Neural cell (in vitro differentiated cells): Measurements from ENCODE around the gene ZXDA. TPM values are rescaled to one million over a fixed set of nuclear protein-coding genes. Genes with fewer than 3 reads are reported as not detected.

Source experiments
- H2AFZ ChIP-seq: fragments of 200-600, 300-800 bp; sonication (generic), shearing (Covaris generic); 2 replicates; pipeline ENCODE4 v1.6.0; 2014; ENCODE audit warnings: low read depth, mild to moderate bottlenecking, antibody characterized with exemption, low read length, moderate library complexity
- H3F3A ChIP-seq: fragments of 200-600 bp; shearing (Covaris generic); 2 replicates; pipeline ENCODE4 v1.6.1; 2016; ENCODE audit warnings: mild to moderate bottlenecking, moderate library complexity, mixed read lengths, antibody characterized with exemption, low read length; ENCODE audit not compliant: insufficient read depth, poor library complexity, severe bottlenecking
- H3K27ac ChIP-seq: fragments of 200-600, 300-800 bp; sonication (generic), shearing (Covaris generic); 2 replicates; pipeline ENCODE4 v1.5.1; 2014; ENCODE audit warnings: mild to moderate bottlenecking, low read length, moderate library complexity
- H3K27me3 ChIP-seq: fragments of 300-800, 200-600 bp; sonication (generic), shearing (Covaris generic); 2 replicates; pipeline ENCODE4 v1.6.0; 2014; ENCODE audit warnings: mild to moderate bottlenecking, low read depth, low read length, moderate library complexity; ENCODE audit not compliant: insufficient read depth
- H3K36me3 ChIP-seq: fragments of 300-800, 200-600 bp; sonication (generic), shearing (Covaris generic); 2 replicates; pipeline ENCODE4 v1.5.1; 2014; ENCODE audit warnings: mild to moderate bottlenecking, antibody characterized with exemption, low read length, moderate library complexity; ENCODE audit not compliant: insufficient read depth
- H3K4me2 ChIP-seq: fragments of 300-800, 200-600 bp; sonication (generic), shearing (Covaris generic); 2 replicates; pipeline ENCODE4 v1.6.0; 2014; ENCODE audit warnings: mild to moderate bottlenecking, low read length
- H3K4me3 ChIP-seq: fragments of 300-800, 200-600 bp; sonication (generic), shearing (Covaris generic); 2 replicates; pipeline ENCODE4 v1.5.1; 2014; ENCODE audit warnings: mild to moderate bottlenecking, low read length, moderate library complexity
- H3K79me2 ChIP-seq: fragments of 200-600 bp; shearing (Covaris generic); replicated peaks from 2 replicates; pipeline ENCODE4 v1.6.0; 2014; ENCODE audit warnings: mild to moderate bottlenecking, low read length, moderate library complexity; ENCODE audit not compliant: insufficient read depth
- H3K9ac ChIP-seq: fragments of 300-800, 200-600 bp; sonication (generic), shearing (Covaris generic); 2 replicates; pipeline ENCODE4 v1.6.1; 2016; ENCODE audit warnings: mild to moderate bottlenecking, low read length, mixed read lengths
- H3K9me2 ChIP-seq: fragments of 200-600 bp; shearing (Covaris generic); 2 replicates; pipeline ENCODE4 v1.6.1; 2016; ENCODE audit warnings: mild to moderate bottlenecking, low read length, mixed read lengths; ENCODE audit not compliant: insufficient read depth
- H3K9me3 ChIP-seq: fragments of 200-600, 300-800 bp; sonication (generic), shearing (Covaris generic); 2 replicates; pipeline ENCODE4 v1.6.1; 2016; ENCODE audit warnings: mild to moderate bottlenecking, mixed run types, low read length, moderate library complexity, mixed read lengths
- H4K20me1 ChIP-seq: fragments of 200-600 bp; shearing (Covaris generic); 2 replicates; pipeline ENCODE4 v1.6.1; 2016; ENCODE audit warnings: mild to moderate bottlenecking, mixed run types; ENCODE audit not compliant: insufficient read depth
- EP300 ChIP-seq: fragments of 450-650 bp; conservative IDR thresholded peaks from 2 replicates; pipeline ENCODE4 v1.6.1; 2014; ENCODE audit warnings: antibody characterized with exemption, mild to moderate bottlenecking, moderate library complexity; ENCODE audit not compliant: poor library complexity, severe bottlenecking
- EZH2 ChIP-seq: fragments of 200-600, 300-800 bp; shearing (Covaris generic), sonication (generic); IDR thresholded peaks from 2 replicates; pipeline ENCODE4 v1.6.1; 2014; ENCODE audit warnings: antibody characterized with exemption, low read length, borderline replicate concordance, mild to moderate bottlenecking; ENCODE audit not compliant: insufficient read depth, poor library complexity, severe bottlenecking
- MXI1 ChIP-seq: fragments of 450-650 bp; conservative IDR thresholded peaks from 2 replicates; pipeline ENCODE4 v1.6.1; 2014; ENCODE audit warnings: antibody characterized with exemption, mild to moderate bottlenecking; ENCODE audit not compliant: poor library complexity, severe bottlenecking
- POLR2AphosphoS5 ChIP-seq: IDR thresholded peaks from 2 replicates; pipeline ENCODE4 v1.6.1; 2012
- RAD21 ChIP-seq: fragments of 450-650 bp; conservative IDR thresholded peaks from 2 replicates; pipeline ENCODE4 v1.6.1; 2014; ENCODE audit warnings: antibody characterized with exemption, mild to moderate bottlenecking, moderate library complexity
- SMC3 ChIP-seq: fragments of 450-650 bp; conservative IDR thresholded peaks from 2 replicates; pipeline ENCODE4 v1.6.1; 2014; ENCODE audit warnings: antibody characterized with exemption, mild to moderate bottlenecking, moderate library complexity; ENCODE audit not compliant: poor library complexity
- TAF1 ChIP-seq: IDR thresholded peaks from 2 replicates; pipeline ENCODE4 v1.6.1; 2012; ENCODE audit warnings: low read depth
- polyA plus RNA-seq: library from polyadenylated mRNA; depleted of rRNA; stranded (reverse); fragments of >200 nt; gene quantifications from 2 replicates; pipeline ENCODE4 v1.2.3, GENCODE V29; 2014
- TF ChIP-seq, protein P1 (sequence below): fragments of 450-650 bp; IDR thresholded peaks from 2 replicates; pipeline ENCODE4 v1.5.1; 2014; ENCODE audit warnings: antibody characterized with exemption, mild to moderate bottlenecking, moderate library complexity; ENCODE audit not compliant: poor library complexity, severe bottlenecking
- TF ChIP-seq, protein P2 (sequence below): IDR thresholded peaks from 2 replicates; pipeline ENCODE4 v1.6.1; 2012; ENCODE audit warnings: borderline replicate concordance

Gene ZXDA
- polyA plus RNA-seq, 1 donor from 2014 or later: not detected

DNA sequence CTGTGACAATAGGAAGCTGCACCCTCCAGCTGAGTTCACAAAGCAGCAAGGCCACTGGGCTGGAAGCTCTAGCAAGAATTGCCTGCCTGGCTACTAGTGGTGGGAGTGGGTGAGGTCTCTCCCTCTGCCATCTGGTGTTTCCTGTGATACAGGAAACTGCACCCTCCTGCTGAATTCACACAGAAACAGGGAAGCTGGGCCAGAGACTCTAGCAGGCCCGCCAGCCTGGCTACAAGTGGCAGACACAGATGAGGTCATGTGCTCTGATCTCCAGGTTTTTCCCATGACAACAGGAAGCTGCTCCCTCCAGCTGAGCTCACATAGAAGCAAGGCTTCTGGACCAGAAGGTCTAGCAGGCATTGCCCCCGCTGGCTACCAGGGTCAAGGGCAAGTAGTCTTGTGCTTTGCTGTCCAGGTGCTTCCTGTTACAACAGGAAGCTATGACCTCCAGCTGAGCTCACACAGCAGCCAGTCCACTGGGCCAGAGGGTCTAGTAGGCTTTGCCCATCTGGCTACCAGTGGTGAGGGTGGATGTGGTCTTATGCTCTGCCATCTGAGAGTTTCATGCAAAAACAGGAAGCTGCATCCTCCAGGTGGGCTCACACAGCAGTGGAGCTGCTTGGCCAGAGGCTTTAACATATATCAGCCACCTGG lies 41.5 kb upstream of the ZXDA start:
- no peaks in the 10 kb centered on the region for H3K36me3 ChIP-seq
- no peak overlapping the region for H3K9ac ChIP-seq
- H3K4me3 ChIP-seq: no peak overlapping the region
- no peaks in the 10 kb centered on the region for H3K79me2 ChIP-seq
- no peaks in the 10 kb centered on the region for H3K9me2 ChIP-seq
- H3K27ac ChIP-seq: no peak overlapping the region
- H3K27me3 ChIP-seq: no peaks in the 10 kb centered on the region
- no peaks in the 10 kb centered on the region for H3K9me3 ChIP-seq
- TF ChIP-seq SMC3 (no peak), EZH2 (no peak), EP300 (no peak), POLR2AphosphoS5 (no peak), TAF1 (no peak), RAD21 (no peak), MXI1 (no peak)
- TF ChIP-seq, protein P1, sequence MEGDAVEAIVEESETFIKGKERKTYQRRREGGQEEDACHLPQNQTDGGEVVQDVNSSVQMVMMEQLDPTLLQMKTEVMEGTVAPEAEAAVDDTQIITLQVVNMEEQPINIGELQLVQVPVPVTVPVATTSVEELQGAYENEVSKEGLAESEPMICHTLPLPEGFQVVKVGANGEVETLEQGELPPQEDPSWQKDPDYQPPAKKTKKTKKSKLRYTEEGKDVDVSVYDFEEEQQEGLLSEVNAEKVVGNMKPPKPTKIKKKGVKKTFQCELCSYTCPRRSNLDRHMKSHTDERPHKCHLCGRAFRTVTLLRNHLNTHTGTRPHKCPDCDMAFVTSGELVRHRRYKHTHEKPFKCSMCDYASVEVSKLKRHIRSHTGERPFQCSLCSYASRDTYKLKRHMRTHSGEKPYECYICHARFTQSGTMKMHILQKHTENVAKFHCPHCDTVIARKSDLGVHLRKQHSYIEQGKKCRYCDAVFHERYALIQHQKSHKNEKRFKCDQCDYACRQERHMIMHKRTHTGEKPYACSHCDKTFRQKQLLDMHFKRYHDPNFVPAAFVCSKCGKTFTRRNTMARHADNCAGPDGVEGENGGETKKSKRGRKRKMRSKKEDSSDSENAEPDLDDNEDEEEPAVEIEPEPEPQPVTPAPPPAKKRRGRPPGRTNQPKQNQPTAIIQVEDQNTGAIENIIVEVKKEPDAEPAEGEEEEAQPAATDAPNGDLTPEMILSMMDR: no peak
- TF ChIP-seq, protein P2, sequence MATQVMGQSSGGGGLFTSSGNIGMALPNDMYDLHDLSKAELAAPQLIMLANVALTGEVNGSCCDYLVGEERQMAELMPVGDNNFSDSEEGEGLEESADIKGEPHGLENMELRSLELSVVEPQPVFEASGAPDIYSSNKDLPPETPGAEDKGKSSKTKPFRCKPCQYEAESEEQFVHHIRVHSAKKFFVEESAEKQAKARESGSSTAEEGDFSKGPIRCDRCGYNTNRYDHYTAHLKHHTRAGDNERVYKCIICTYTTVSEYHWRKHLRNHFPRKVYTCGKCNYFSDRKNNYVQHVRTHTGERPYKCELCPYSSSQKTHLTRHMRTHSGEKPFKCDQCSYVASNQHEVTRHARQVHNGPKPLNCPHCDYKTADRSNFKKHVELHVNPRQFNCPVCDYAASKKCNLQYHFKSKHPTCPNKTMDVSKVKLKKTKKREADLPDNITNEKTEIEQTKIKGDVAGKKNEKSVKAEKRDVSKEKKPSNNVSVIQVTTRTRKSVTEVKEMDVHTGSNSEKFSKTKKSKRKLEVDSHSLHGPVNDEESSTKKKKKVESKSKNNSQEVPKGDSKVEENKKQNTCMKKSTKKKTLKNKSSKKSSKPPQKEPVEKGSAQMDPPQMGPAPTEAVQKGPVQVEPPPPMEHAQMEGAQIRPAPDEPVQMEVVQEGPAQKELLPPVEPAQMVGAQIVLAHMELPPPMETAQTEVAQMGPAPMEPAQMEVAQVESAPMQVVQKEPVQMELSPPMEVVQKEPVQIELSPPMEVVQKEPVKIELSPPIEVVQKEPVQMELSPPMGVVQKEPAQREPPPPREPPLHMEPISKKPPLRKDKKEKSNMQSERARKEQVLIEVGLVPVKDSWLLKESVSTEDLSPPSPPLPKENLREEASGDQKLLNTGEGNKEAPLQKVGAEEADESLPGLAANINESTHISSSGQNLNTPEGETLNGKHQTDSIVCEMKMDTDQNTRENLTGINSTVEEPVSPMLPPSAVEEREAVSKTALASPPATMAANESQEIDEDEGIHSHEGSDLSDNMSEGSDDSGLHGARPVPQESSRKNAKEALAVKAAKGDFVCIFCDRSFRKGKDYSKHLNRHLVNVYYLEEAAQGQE: no peak
- no peak overlapping the region for H3K4me2 ChIP-seq
- H3F3A ChIP-seq: no peaks in the 10 kb centered on the region
- H4K20me1 ChIP-seq: no peaks in the 10 kb centered on the region
- no peak overlapping the region for H2AFZ ChIP-seq

DNA sequence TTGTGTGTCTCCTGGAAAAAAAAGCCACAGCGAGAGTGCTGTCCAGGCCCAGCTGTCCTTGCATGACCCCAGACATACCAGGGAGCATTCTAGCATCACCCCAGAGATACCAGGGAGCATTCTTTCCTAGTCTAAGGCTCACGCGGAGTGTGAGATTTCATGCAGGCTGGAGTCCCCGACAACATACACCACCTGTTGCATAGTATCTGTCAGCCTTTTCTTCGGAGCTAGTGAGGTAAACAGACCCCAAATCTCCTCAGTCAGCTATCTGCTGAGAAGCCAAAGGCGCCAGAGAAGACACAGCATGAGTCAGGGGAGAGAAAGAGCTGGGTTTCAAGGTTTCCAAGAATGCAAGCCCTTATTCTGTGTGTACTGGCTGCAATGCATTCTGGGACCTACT lies 23.1 kb upstream of the ZXDA start:
- Histone ChIP-seq H3K27me3 (no peaks in the 10 kb centered on the region), H2AFZ (no peak overlapping the region), H3K79me2 (no peaks in the 10 kb centered on the region), H4K20me1 (no peaks in the 10 kb centered on the region), H3K4me2 (no peak overlapping the region), H3K36me3 (no peaks in the 10 kb centered on the region), H3K9me2 (no peaks in the 10 kb centered on the region), H3K27ac (no peak overlapping the region), H3K4me3 (no peak overlapping the region), H3K9ac (no peak overlapping the region), H3K9me3 (no peaks in the 10 kb centered on the region), H3F3A (no peaks in the 10 kb centered on the region)
- TF ChIP-seq SMC3 (no peak), TAF1 (no peak), MXI1 (no peak), RAD21 (no peak), EZH2 (no peak)
- TF ChIP-seq, protein P2: no peak
- TF ChIP-seq, protein P1: no peak
